HepG2 (cell line): ENCODE results near the gene NSMCE1.

ENCODE experiments used
- KDM1A ChIP-seq: IDR thresholded peaks from 2 replicates; pipeline ENCODE4 v1.6.1; 2016; ENCODE audit warnings: missing compliant biosample characterization
- KLF16 ChIP-seq, 2 experiments: sonication (generic) in 1 of 2; formaldehyde crosslinking in 1 of 2; IDR thresholded peaks; 2 replicates each; pipeline versions ENCODE4 v1.6.1 to v1.8.0; 2016 to 2023; ENCODE audit warnings: missing genetic modification reagents in 2 of 2, missing compliant biosample characterization in 1 of 2
- PLRG1 ChIP-seq: fragments of 450-650 bp; conservative IDR thresholded peaks from 2 replicates; pipeline ENCODE4 v1.6.1; 2016
- RAD21 ChIP-seq: fragments of 450-650 bp; formaldehyde crosslinking; IDR thresholded peaks from 2 replicates; pipeline ENCODE4 v1.5.0; 2020; ENCODE audit warnings: mild to moderate bottlenecking
- USF2 ChIP-seq, 2 experiments: sonication (generic) in 1 of 2; formaldehyde crosslinking in 1 of 2; IDR thresholded peaks; 2 replicates each; pipeline versions ENCODE4 v1.5.1 to v1.6.1; 2011 to 2020; ENCODE audit warnings: borderline replicate concordance in 1 of 2, low read depth in 1 of 2, low read length in 1 of 2, mild to moderate bottlenecking in 1 of 2, missing genetic modification reagents in 1 of 2, moderate library complexity in 1 of 2
- ZBTB44 ChIP-seq: sonication (generic); formaldehyde crosslinking; IDR thresholded peaks from 2 replicates; pipeline ENCODE4 v1.4.0; 2020; ENCODE audit warnings: missing genetic modification reagents
- ZFYVE20 ChIP-seq: sonication (generic); formaldehyde crosslinking; IDR thresholded peaks from 2 replicates; pipeline ENCODE4 v1.8.0; 2023; ENCODE audit warnings: low read depth, mild to moderate bottlenecking, moderate library complexity, missing genetic modification reagents, borderline replicate concordance
- ZNF512B ChIP-seq: sonication (generic); formaldehyde crosslinking; IDR thresholded peaks from 2 replicates; pipeline ENCODE4 v1.5.1; 2020; ENCODE audit warnings: missing genetic modification reagents, mild to moderate bottlenecking, borderline replicate concordance
- ZNF761 ChIP-seq: sonication (generic); formaldehyde crosslinking; conservative IDR thresholded peaks from 2 replicates; pipeline ENCODE4 v1.4.0; 2020; ENCODE audit warnings: mild to moderate bottlenecking, missing genetic modification reagents

GRCh38 chr16:27248036-27248435, 20.5 kb downstream of the NSMCE1 start:
- TF ChIP-seq USF2 (IDR thresholded peaks at IDR 0.05; ENCODE audit: low read depth, low read length) (no peak), USF2 (CRISPR knock-in tag; IDR thresholded peaks at IDR 0.05; ENCODE audit: borderline replicate concordance) (no peak), RAD21 (CRISPR knock-in tag) (no peak), ZBTB44 (no peak), PLRG1 (no peak), ZNF761 (CRISPR knock-in tag) (no peak), ZFYVE20 (no peak), KLF16 (CRISPR knock-in tag; IDR thresholded peaks at IDR 0.05) (no peak), KDM1A (no peak), ZNF512B (CRISPR knock-in tag) (no peak)
